ENCODE results near the gene WDR18.

The WDR18 gene

DNA sequence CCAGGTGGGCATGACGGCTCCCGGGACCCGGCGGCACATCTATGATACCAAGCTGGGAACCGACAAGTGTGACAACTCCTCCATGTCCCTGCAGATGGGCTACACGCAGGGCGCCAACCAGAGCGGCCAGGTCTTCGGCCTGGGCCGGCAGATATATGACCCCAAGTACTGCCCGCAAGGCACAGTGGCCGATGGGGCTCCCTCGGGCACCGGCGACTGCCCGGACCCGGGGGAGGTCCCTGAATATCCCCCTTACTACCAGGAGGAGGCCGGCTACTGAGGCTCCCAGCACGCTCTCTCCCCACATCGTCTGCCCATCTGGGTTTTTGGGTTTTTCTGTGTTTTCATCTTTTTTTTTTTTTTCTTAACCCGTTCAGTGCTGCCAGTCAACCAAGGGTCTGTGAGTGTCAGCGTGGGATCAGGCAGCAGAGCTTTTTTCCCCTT lies 53.5 kb downstream of the WDR18 start:
- TF ChIP-seq, protein P1, sequence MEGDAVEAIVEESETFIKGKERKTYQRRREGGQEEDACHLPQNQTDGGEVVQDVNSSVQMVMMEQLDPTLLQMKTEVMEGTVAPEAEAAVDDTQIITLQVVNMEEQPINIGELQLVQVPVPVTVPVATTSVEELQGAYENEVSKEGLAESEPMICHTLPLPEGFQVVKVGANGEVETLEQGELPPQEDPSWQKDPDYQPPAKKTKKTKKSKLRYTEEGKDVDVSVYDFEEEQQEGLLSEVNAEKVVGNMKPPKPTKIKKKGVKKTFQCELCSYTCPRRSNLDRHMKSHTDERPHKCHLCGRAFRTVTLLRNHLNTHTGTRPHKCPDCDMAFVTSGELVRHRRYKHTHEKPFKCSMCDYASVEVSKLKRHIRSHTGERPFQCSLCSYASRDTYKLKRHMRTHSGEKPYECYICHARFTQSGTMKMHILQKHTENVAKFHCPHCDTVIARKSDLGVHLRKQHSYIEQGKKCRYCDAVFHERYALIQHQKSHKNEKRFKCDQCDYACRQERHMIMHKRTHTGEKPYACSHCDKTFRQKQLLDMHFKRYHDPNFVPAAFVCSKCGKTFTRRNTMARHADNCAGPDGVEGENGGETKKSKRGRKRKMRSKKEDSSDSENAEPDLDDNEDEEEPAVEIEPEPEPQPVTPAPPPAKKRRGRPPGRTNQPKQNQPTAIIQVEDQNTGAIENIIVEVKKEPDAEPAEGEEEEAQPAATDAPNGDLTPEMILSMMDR (IDR thresholded peaks at IDR 0.05) = no peak

DNA sequence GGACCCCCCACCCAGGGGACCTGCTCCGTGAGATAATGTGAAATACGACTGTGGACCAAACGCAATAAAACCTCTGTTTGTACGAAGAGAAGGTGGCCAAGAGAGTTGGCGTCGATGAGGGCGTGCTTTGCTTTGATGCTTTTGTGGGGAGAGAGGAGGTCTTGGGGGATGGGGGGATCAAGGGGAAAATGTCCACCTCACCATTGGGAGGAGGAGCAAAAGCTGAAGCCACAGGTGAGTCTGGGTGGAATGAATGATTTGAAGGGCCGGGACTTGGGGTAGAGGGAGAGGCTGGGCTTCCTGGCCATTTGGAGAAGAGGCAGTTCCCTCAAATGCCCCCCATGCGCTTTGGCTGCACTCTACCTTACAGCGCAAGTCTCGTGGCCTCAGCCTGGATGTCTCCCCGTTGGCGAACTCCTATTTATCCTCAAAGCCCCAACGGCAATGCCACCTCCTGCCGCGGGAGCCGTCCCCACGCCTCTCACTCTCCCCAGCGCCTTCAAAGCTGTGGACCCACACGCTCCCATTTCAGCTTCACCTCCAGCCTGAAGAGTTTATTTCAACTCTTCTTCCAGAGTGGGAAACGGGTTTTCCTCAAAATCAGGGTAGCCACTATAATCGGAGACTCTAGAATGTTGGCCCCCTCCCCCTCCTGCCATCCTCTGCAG lies 55.0 kb downstream of the WDR18 start:
- TF ChIP-seq, protein P1 (IDR thresholded peaks at IDR 0.05) = no peak

DNA sequence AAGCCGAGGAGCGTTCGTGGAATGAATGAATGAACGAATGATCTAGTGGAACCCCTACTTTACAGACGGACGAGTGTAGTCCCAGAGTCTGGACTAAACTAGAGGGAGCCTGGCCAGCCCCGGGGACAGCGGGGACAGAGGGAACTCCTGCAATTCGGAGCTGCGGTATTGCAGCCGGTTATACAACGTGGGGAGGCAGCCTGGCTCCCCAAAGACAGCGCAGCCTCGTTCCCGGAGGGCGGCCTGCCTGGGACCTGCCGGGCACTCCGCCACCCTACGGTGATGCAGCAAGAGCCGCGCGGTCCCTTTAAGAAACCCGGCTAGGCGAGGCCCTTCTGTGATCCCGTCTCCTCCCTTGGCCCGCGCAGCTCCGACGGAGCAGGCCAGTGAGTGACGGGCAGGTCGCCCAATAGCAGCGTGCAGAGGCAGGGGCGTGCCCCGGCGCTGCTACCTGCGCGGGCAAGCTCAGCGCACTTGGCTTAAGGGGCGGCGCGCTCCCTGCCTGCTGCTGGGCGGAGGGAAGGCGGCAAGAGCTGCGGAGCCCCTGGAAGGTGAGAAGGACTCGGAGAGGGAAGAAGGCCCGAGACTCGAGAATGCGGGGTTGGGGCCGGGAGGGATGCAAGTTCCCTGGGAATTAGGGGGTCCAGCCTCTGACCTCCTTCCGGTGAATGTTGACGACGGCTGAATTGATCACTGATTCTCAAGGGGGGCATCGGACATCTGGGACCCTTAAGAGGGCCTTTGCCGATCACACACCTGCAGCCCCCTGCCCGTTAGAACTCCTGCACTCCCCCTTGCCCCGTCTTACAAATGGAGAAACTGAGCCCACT lies 55.7 kb downstream of the WDR18 start, which contains the start of gene ABCA7:
Gene ABCA7, plus strand, starts transcription at position 462 of the 830 bp plus-strand sequence. CDS start 1,255 bp downstream, outside the sequence.
- TF ChIP-seq, protein P1 (IDR thresholded peaks at IDR 0.05) = no peak

DNA sequence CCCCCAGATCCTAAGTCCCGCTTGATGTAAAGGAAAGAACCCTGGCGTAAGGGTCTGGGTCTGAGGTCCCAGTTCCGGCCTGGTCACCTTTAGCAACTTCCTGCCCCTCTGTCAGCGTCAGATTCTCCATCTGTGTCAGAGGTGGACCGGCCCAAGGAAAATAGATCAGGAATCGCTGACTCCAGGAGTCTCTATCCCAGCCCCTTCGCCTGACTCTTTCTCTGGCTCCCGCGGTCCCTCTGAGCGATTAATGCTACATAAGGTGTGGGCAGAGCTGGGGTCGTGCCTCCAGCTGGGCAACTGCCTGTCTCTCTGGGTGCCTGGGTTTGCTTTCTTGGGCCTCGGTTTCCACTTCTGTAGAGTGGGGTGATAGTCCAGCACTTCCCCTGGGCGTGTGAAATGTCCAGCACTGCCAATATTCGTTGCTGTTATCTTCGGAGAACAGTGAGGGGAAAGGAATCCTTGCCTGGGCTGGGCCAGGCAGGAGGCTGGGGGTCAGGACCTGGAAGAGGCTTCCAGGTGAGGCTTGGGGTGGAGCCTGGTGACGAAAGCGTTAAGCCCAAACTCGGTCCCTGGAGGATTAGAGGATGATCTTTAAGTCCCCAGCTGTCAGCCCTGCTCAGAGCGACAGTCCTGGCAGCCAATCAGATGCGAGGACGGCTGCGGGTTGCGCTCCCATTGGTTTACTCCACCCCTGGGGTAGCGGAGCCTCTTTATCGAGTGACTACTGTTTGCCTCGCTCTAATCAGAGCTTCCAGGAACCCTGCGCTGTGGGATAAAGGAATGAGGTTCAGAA lies 56.5 kb downstream of the WDR18 start:
- TF ChIP-seq, protein P1 (IDR thresholded peaks at IDR 0.05) = no peak

DNA sequence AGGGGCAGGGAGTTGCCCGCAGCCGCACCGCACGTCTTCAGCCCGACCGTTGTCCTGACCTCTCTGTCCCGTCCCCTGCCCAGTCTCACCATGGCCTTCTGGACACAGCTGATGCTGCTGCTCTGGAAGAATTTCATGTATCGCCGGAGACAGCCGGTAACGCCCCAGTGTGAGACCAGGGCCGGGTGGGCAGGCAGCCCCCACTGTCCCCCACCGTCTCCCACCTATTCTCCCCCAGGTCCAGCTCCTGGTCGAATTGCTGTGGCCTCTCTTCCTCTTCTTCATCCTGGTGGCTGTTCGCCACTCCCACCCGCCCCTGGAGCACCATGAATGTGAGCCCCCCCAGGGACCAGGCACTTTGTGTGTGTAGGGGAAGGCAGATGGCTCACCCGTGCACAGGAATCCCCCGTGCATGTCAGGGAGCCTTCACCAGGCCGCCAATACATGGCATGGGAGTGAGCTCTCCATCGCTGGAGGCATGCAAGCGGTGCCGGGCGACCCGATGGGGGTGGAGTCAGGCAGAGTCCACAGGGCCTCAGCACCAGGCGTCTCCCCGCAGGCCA lies 57.2 kb downstream of the WDR18 start:
- TF ChIP-seq, protein P1 (IDR thresholded peaks at IDR 0.05) = no peak

DNA sequence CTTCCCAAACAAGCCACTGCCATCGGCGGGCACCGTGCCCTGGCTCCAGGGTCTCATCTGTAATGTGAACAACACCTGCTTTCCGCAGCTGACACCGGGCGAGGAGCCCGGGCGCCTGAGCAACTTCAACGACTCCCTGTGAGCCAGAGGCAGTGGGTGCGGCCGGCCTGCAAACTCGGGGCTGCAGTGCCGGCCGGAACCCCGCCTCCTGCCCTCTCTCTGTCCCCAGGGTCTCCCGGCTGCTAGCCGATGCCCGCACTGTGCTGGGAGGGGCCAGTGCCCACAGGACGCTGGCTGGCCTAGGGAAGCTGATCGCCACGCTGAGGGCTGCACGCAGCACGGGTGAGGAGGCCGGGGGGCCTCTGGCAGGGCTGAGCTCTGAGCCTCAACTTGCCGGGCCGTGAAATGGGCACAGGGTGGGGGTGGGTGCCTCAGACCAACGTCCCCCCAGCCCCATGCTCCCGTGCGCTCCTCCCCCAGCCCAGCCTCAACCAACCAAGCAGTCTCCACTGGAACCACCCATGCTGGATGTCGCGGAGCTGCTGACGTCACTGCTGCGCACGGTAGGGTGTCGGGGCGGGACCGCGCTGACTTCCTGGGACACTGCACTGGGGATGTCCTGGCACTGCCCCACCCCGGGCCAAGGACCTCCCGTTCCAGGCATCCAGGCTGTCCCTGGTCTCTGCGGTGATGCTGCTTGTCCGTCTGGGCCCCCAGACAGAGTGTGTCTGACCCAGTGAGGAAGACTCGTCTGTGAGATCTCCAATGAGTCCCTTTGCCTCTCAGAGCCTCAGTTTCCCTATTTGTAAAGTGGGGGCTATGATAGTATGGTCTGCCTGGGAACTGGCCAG lies 57.9 kb downstream of the WDR18 start:
- TF ChIP-seq, protein P1 (IDR thresholded peaks at IDR 0.05) = no peak

All from LNCAP (cell line).